ENCODE data around the gene SLC34A1.
"Not testable (repeated sequence)": the region's sequence is repeated elsewhere in the genome, so short reads cannot be mapped to it uniquely, and the experiment has no call there.

Gene SLC34A1

DNA sequence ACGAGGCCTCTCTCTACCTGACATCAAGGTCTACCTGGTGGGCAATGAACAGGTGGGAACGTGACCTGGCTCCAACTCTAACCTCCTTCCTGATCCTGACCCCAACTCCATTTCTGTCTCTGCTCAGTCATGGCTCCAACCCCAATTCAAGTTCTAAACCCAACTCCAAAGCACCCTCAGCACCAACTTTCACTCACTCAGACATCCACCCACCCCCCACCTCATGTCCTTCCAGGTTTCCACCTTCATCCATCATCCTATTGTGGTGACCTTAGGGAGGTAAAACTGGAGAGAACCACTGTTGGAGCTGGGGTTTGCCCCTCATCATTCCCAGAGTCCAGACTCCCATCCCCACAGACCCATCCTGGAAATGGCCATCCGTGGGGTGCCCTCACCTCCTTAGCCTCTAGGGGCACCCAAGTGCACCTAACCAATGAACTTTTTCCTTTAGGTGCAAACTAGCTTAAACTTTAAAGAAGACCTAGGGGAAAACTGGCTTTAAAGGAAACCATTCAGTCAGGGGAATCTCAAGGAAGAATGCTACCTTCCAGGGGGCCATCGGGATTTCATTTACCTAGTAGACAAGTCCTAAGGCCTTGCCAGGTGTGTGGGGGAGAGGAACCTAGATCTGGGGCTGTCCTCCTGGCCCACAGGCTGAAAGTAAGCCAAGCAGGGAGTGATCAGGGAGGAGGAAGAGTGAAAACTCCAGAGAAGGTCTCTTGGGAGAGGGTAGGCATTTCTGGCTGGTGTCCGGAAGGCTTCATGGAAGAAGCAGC is 15.2 kb upstream of the SLC34A1 start:
- Mint-ChIP-seq H3K27ac (peak overlapping the region; percentile 82), H3K4me3 (peak overlapping the region in 1 of 2 donors; percentile 42), H3K36me3 (peaks cover 27 to 56% of the 10 kb centered on the region in 2 donors), H3K4me1 (peaks cover 47 to 76% of the 10 kb centered on the region in 2 donors), H3K9me3 (no peaks in the 10 kb centered on the region), H3K27me3 (no peaks in the 10 kb centered on the region)
- DNase-seq: no peak
- ATAC-seq (replicated peaks): no peak

DNA sequence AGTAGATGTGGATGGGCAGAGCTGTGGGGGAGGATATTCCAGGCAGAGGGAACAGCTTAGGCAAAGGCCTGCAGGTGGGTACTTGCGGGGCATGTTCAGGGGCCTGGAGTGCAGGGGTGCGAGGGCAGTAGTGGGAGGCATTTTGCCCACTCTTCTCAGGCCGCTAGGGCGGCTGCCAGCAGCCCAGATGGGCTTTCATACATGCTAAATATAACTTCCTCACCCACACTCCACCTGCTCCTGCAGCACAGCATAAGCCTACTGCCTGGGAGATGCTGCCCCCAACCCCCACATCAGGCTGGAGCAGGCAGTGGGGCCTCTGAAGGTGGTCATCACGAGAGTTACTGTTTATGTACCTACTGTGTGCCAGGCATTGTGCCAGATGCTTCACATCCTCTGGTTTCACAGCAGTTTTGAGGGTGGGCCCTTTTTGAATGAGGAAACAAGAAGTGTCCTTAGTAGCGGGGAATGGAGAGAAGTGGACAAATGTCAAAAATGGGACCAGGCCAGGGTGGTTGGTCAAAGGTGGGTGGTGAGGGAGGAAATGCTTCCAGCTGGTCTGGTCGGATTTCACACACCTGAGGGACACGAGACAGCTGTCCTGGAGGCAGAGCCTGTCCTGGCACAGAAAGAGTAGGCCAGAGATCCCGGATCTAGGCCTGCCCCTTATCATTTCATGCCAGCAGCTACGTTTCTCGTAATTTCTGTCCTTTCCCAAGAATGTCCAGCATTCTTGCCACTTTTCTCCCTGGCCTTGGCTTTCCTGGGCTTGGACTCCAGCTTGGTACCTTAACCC is 14.4 kb upstream of the SLC34A1 start:
- DNase-seq (no peak), ATAC-seq (replicated peaks) (peak in 1 of 2 donors; percentile 40)
- peaks cover 27 to 54% of the 10 kb centered on the region in 2 donors for H3K36me3 Mint-ChIP-seq
- no peaks in the 10 kb centered on the region for H3K9me3 Mint-ChIP-seq
- peaks cover 39 to 70% of the 10 kb centered on the region in 2 donors for H3K4me1 Mint-ChIP-seq
- peak overlapping the region; percentile 80 for H3K27ac Mint-ChIP-seq
- H3K4me3 Mint-ChIP-seq: peak overlapping the region in 1 of 2 donors; percentile 42
- no peaks in the 10 kb centered on the region for H3K27me3 Mint-ChIP-seq

DNA sequence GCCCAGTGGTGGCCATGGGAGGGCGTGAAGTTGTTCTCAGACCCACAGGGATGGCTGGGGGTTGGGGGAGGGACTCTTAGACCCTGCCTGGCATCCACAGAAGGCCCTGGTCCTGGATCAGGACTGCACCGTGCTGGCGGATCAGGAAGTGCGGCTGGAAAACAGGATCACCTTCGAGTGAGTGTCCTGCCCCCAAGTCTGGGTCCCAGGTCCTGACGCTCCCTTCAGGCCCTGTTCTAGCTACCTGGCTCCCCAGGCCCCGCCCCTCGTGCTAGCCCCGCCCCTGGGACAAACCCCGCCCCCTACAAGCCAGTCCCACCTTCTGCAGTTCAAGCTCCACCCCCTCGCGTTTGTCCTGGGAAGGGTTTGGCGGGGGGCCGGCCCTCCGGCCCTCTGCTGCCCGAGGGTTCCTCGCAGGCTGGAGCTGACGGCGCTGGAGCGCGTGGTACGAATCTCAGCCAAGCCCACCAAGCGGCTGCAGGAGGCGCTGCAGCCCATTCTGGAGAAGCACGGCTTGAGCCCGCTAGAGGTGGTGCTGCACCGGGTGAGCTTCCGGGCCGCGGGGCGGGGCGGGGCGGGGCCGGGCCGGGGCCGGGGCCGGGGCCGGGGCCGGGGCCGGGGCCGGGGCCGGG is 13.6 kb upstream of the SLC34A1 start:
- Mint-ChIP-seq H3K4me1 (peaks cover 37 to 65% of the 10 kb centered on the region in 2 donors), H3K27ac (peak overlapping the region; percentile 62), H3K36me3 (peaks cover 27 to 53% of the 10 kb centered on the region in 2 donors), H3K9me3 (no peaks in the 10 kb centered on the region), H3K27me3 (no peaks in the 10 kb centered on the region), H3K4me3 (peak overlapping the region; percentile 73 to 75)
- ATAC-seq (replicated peaks): peak; percentile 84 to 85
- peak; percentile 44 for DNase-seq

DNA sequence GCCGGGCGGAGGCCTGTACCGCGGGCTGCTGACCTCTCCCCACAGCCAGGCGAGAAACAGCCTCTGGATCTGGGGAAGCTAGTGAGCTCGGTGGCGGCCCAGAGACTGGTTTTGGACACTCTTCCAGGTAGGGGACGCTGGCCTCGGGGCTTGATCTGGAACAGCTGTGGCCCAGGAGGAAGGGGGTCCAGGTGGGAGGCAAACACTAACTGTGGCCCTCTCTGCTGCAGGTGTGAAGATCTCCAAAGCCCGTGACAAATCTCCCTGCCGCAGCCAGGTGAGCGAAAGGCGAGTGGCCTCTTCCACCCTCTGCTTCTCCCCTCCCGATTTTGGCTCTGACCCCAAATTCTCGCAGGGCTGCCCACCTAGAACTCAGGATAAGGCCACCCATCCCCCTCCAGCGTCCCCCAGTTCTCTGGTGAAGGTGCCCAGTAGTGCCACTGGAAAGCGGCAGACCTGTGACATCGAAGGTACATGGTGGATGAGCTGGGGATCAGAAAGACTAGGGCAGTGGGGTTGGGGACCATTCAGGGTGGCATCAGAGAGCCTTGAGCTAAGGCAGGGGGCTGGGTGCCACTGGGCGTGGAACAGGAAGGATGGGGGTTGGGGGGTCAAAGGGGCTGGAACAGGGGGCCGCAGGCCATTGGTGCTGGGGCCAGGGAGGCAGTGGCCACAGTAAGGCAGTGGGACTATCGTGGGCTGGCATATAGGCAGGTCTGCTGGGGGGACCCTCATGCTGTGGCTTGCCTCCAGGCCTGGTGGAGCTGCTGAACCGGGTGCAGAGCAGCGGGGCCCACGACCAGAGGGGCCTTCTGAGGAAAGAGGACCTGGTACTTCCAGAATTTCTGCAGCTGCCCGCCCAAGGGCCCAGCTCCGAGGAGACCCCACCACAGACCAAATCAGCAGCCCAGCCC is 12.9 kb upstream of the SLC34A1 start:
- peaks cover 33 to 57% of the 10 kb centered on the region in 2 donors for H3K4me1 Mint-ChIP-seq
- H3K27me3 Mint-ChIP-seq: no peaks in the 10 kb centered on the region

DNA sequence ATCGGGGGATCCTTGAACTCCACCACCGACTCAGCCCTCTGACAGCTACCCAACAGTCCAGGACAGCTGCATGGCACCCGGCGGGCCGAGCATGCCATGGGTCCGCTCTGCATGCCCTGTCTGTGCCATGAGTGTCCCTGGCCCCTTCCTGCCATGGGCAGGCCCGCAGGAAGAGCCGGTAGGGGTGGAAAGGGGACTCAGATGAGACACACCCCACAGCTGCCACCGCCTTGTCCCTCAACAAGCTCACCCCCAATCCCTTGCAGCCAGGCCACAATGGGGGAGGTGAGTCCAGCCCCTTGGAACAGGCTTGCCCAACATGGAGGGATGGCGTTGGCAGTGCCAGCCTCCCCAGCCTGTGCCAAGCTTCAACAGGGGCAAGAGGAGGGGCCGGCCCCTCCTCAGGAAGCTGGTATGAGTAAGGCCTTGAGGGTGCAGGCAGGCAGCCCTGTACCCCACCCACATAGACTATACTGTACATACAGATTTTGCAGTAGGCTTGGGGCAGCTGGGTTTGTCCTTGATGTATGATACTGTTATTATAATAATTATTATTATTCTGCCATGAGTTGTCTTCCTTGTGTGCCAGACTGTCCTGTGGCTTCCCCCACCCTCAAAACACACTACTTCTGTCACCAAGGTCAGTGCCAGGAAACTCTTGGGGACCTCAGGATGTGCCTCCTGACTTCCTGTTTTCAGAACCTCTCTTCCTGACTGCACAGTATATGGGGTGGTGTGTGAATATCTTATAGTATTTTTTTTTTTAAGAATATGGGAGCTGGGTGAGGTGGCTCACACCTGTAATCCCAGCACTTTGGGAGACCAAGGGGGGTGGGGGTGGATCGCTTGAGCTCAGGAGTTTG is 12.0 kb upstream of the SLC34A1 start:
- ATAC-seq (replicated peaks): peak in 1 of 2 donors; percentile 30
- Mint-ChIP-seq H3K36me3 (peaks cover 18 to 40% of the 10 kb centered on the region in 2 donors), H3K4me1 (peaks cover 30 to 51% of the 10 kb centered on the region in 2 donors)

More for the DNA sequence above, 12.9 kb upstream of the SLC34A1 start:
- ATAC-seq (replicated peaks) (no peak), DNase-seq (no peak)
- no peaks in the 10 kb centered on the region for H3K9me3 Mint-ChIP-seq
- H3K36me3 Mint-ChIP-seq: peaks cover 23 to 47% of the 10 kb centered on the region in 2 donors
- no peak overlapping the region for H3K27ac Mint-ChIP-seq
- H3K4me3 Mint-ChIP-seq: no peak overlapping the region

DNA sequence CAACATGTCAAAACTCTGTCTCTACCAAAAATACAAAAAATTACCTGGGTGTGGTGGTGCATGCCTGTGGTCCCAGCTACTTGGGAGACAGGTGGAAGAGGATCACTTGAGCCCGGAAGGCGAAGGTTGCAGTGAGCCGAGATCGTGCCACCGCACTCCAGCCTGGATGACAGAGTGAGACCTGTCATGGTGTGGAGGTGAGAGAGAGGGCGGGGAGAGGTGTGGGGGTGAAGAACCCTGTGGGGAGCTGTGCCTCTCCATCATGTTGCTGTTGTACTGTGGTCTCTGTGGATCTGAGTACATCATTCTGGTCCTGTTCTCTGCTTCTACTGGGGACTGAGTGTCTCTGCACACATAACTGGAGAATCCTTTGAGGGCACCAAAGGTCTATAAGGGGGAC is 11.3 kb upstream of the SLC34A1 start:
- DNase-seq: no peak
- Mint-ChIP-seq H3K36me3 (peaks cover 18 to 39% of the 10 kb centered on the region in 2 donors), H3K9me3 (no peaks in the 10 kb centered on the region), H3K27ac (no peak overlapping the region), H3K4me1 (peaks cover 30 to 51% of the 10 kb centered on the region in 2 donors), H3K27me3 (no peaks in the 10 kb centered on the region), H3K4me3 (no peak overlapping the region)
- ATAC-seq (replicated peaks): no peak

More for the DNA sequence above, 12.0 kb upstream of the SLC34A1 start:
- Mint-ChIP-seq H3K27ac (no peak overlapping the region), H3K9me3 (no peaks in the 10 kb centered on the region), H3K27me3 (no peaks in the 10 kb centered on the region), H3K4me3 (no peak overlapping the region)
- no peak for DNase-seq

DNA sequence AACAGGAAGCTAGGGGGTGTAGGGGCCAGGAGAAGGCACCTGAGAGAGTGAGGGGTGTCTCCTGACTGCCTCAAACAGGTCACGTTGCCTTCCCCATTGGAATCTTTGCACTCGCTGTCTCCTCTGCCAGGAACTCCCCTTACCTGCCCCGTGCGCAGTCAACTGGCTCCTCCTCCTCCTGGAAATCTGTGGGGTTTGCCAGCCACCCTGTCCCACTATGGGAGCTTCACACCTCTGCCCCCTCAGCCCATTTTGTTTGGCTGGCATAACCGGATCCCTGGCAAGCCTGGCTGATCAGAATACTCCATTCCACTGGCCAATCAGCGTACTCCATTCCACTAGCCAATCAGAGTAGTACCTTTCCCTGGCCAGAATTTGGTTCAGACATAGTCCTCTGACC is 10.4 kb upstream of the SLC34A1 start:
- peaks cover 10 to 30% of the 10 kb centered on the region in 2 donors for H3K36me3 Mint-ChIP-seq
- H3K4me3 Mint-ChIP-seq: no peak overlapping the region
- no peak for ATAC-seq (replicated peaks)
- no peaks in the 10 kb centered on the region for H3K27me3 Mint-ChIP-seq
- no peak for DNase-seq
- peaks cover 24 to 44% of the 10 kb centered on the region in 2 donors for H3K4me1 Mint-ChIP-seq
- peak overlapping the region; percentile 57 for H3K27ac Mint-ChIP-seq
- no peaks in the 10 kb centered on the region for H3K9me3 Mint-ChIP-seq

DNA sequence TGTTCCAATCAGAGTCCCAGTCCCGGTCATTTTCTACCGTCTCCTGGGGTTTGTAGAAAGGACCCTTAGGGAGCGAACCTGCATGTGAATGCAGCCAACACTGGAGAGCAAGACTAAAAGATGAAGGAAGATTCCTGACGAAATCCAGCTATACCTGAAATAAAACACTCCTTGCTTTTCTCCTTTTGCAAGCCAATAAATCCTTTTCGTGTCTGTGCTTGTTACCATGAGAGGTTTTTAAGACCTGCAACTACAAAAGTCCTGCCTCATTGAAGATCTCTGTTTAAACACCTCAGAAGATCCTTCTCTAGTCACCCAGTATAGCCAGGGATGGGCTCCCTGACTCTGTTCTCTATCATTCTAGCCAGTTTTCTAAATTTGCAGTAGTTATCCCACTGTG is 10.0 kb upstream of the SLC34A1 start:
- no peaks in the 10 kb centered on the region for H3K9me3 Mint-ChIP-seq
- no peak for ATAC-seq (replicated peaks)
- H3K27ac Mint-ChIP-seq: peak overlapping the region; percentile 57
- no peak overlapping the region for H3K4me3 Mint-ChIP-seq
- H3K36me3 Mint-ChIP-seq: peaks cover 6 to 26% of the 10 kb centered on the region in 2 donors
- no peaks in the 10 kb centered on the region for H3K27me3 Mint-ChIP-seq
- no peak for DNase-seq
- H3K4me1 Mint-ChIP-seq: peaks cover 22 to 44% of the 10 kb centered on the region in 2 donors

DNA sequence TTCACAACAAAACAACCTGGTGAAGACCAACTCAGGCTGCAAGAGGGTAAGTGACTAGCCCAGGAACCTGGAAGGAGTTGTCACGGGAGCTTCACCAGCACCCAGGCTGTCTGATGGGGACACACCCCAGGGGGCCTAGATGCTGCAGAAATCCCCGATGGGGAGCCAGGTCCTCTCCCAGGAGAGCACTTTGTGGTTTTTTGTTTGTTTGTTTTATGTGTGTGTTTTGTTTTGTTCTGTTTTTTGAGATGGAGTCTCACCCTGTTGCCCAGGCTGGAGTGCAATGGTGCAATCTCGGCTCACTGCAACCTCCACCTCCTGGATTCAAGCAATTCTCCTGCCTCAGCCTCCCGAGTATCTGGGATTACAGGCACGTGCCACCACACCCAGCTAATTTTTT is 8.7 kb upstream of the SLC34A1 start:
- H3K27me3 Mint-ChIP-seq; ATAC-seq (replicated peaks); H3K27ac Mint-ChIP-seq; DNase-seq; H3K9me3 Mint-ChIP-seq; H3K4me3 Mint-ChIP-seq: not testable (repeated sequence)
- Mint-ChIP-seq H3K4me1 (peaks cover 18 to 36% of the 10 kb centered on the region in 2 donors), H3K36me3 (peaks cover 4 to 21% of the 10 kb centered on the region in 2 donors)

DNA sequence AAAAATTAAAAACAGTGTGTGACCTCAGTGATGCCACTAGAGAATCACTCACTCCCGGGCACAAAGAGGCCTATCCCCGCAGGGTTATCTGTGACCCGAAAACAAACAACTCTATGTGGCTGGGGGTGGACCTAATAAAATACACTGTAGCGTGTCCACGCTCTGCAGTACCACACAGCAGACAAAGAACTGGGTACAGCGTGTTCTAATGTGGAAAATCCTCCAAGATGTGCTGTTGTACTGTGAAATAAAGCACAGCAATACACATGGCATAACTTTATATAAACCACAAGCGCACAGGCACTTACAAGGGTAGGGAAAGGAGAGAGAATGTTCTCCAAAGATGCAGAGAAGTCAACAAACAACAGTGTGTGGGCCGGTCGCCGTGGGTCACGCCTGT is 8.1 kb upstream of the SLC34A1 start:
- Mint-ChIP-seq H3K27me3 (no peaks in the 10 kb centered on the region), H3K36me3 (peaks cover 3 to 21% of the 10 kb centered on the region in 2 donors), H3K9me3 (no peaks in the 10 kb centered on the region), H3K4me3 (no peak overlapping the region), H3K4me1 (peaks cover 18 to 35% of the 10 kb centered on the region in 2 donors), H3K27ac (no peak overlapping the region)
- ATAC-seq (replicated peaks) (no peak), DNase-seq (no peak)

DNA sequence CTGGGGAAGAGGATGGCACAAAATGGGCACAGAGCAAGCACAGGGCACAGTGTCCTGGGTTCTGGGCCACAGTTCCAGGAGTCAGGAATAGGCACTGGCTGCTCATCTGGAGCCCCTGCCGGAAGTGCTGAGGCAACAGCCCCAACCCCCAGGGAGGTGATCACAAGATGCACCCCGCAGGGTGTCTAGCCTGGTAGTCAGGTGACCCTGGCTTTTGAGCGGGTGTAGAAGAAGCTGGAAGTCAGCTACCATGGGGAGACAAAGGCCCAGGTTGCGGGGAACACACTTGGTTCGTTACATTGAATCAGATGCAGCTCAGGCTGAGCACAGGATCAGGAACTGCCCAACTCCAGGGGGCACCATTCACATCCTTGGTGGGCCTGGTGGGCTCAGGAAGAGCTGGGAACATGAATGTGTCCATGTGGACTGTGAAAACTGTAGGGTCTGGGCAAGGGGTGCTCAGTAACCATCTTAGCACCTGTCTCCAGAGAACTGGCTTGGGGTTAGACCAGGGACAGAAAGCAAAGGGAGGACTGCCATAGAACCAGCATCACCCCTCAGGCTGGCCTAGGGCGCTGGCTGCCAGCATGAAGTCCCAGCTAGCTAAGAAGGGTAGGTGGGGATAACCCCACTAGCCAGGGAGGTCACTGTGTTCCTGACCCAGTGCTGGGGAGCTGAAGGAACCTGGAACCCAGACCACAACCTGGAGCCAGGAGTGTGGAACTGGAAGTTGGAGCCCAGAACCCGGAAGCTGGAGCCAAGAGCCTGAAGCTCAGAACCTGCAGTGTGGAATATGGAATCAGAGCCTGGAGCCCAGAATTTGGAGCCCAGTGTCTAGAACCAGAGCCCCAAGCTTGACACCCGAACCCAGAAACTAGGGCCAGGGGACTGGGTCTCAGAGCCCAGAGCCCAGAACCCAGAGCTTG is 6.1 kb upstream of the SLC34A1 start:
- H3K9me3 Mint-ChIP-seq: no peaks in the 10 kb centered on the region
- no peak overlapping the region for H3K27ac Mint-ChIP-seq
- DNase-seq (no peak), ATAC-seq (replicated peaks) (no peak)
- H3K27me3 Mint-ChIP-seq: peaks cover 2 to 12% of the 10 kb centered on the region in 2 donors
- no peak overlapping the region for H3K4me3 Mint-ChIP-seq
- peaks cover 0 to 4% of the 10 kb centered on the region in 2 donors for H3K36me3 Mint-ChIP-seq
- H3K4me1 Mint-ChIP-seq: peaks cover 6 to 22% of the 10 kb centered on the region in 2 donors
